Upper lobe of left lung (tissue), 4 donors: ENCODE data around the gene CLPTM1L.
"Not testable (repeated sequence)": the region's sequence is repeated elsewhere in the genome, so short reads cannot be mapped to it uniquely, and the experiment has no call there.

Experiments
- EP300 ChIP-seq, 4 donors: sonication (generic); formaldehyde crosslinking; IDR thresholded peaks; one replicate each; pipeline ENCODE4 v1.5.1; 2017; ENCODE audit warnings: antibody characterized with exemption in 4 of 4, control low read depth in 2 of 4
- POLR2A ChIP-seq, 4 donors: fragments of 450-650 bp; IDR thresholded peaks; one replicate each; pipeline ENCODE4 v1.5.1; 2016 to 2017; ENCODE audit warnings: antibody characterized with exemption in 4 of 4, mild to moderate bottlenecking in 2 of 4
- TF ChIP-seq, protein P1 (sequence below), 6 experiments: fragments of 450-650 bp in 4 of 6; fragments of 200-600 bp in 2 of 6; sonication (generic) in 2 of 6; IDR thresholded peaks; one replicate each; pipeline ENCODE4 v1.5.1; 2016 to 2019; ENCODE audit warnings: antibody characterized with exemption in 6 of 6

GRCh38 chr5:1342711-1343110 lies 2.2 kb downstream of the CLPTM1L start:
- not testable (repeated sequence) for TF ChIP-seq POLR2A, EP300 (IDR thresholded peaks at IDR 0.05)
- TF ChIP-seq, protein P1, sequence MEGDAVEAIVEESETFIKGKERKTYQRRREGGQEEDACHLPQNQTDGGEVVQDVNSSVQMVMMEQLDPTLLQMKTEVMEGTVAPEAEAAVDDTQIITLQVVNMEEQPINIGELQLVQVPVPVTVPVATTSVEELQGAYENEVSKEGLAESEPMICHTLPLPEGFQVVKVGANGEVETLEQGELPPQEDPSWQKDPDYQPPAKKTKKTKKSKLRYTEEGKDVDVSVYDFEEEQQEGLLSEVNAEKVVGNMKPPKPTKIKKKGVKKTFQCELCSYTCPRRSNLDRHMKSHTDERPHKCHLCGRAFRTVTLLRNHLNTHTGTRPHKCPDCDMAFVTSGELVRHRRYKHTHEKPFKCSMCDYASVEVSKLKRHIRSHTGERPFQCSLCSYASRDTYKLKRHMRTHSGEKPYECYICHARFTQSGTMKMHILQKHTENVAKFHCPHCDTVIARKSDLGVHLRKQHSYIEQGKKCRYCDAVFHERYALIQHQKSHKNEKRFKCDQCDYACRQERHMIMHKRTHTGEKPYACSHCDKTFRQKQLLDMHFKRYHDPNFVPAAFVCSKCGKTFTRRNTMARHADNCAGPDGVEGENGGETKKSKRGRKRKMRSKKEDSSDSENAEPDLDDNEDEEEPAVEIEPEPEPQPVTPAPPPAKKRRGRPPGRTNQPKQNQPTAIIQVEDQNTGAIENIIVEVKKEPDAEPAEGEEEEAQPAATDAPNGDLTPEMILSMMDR (IDR thresholded peaks at IDR 0.05): not testable (repeated sequence)
